GM12878 (cell line): ENCODE results near the gene MAMDC2. TPM values are rescaled to one million over a fixed set of nuclear protein-coding genes. Genes with fewer than 3 reads are reported as not detected.

ENCODE experiments used
- ATAC-seq: fragments of 200-7000 bp; cut with Tn5 transposase; 3 replicates; pipeline ENCODE4 v1.9.1; 2020; ENCODE audit warnings: mild to moderate bottlenecking, moderate library complexity
- BruUV-seq: library from RNA; stranded (reverse); fragments of 400-500 nt; replicated peaks from 2 replicates; lab custom pipeline; 2021; lab: Mats Ljungman, UMichigan
- CTCF ChIA-PET: fragments of 300-600 bp; sonication (Branson Sonifier 250); formaldehyde crosslinking; extraction: SDS; loops from one replicate; lab custom pipeline; 2021; ENCODE audit warnings: inconsistent platforms; lab: Yijun Ruan, JAX
- POLR2A ChIA-PET: fragments of 350-600 bp; formaldehyde crosslinking; extraction: SDS; loops from one replicate; lab custom pipeline; 2021; ENCODE audit warnings: inconsistent platforms; lab: Charles Lee
- RAD21 ChIA-PET: fragments of 300-600 bp; sonication (Branson Sonifier 250); formaldehyde crosslinking; loops from one replicate; lab custom pipeline; 2023; ENCODE audit warnings: antibody characterized with exemption; ENCODE audit not compliant: unreplicated experiment; lab: Charles Lee
- SMC1A ChIA-PET: fragments of 300-600 bp; sonication (Branson Sonifier 250); formaldehyde crosslinking; loops from one replicate; lab custom pipeline; 2023; ENCODE audit not compliant: unreplicated experiment, uncharacterized antibody; lab: Charles Lee
- DNase-seq: peaks from one replicate; pipeline ENCODE4 v3.0.0-alpha.2; 2011; ENCODE audit warnings: low read depth, low spot score
- FAIRE-seq: peaks from 3 replicates; lab custom pipeline; 2011; peaks lifted over from hg19 to GRCh38; lab: Jason Lieb, UNC
- H2AFZ ChIP-seq: 2 replicates; pipeline ENCODE4 v1.6.0; 2011; ENCODE audit warnings: low read depth, low read length, control low read depth; ENCODE audit not compliant: control insufficient read depth
- H3K27ac ChIP-seq: 2 replicates; pipeline ENCODE4 v1.5.1; 2011; ENCODE audit warnings: control low read depth; ENCODE audit not compliant: control insufficient read depth, insufficient read depth
- H3K27me3 ChIP-seq, 2 experiments: replicated peaks in 1 of 2; 2 replicates each; pipeline versions ENCODE4 v1.6.0 to v1.6.1; 2011; ENCODE audit warnings: low read length in 1 of 2; ENCODE audit not compliant: control insufficient read depth in 2 of 2, insufficient read depth in 2 of 2
- H3K36me3 ChIP-seq, 2 experiments: 2 replicates each; pipeline ENCODE4 v1.5.1; 2011; ENCODE audit warnings: low read length in 1 of 2; ENCODE audit not compliant: control insufficient read depth in 2 of 2, insufficient read depth in 2 of 2
- H3K4me1 ChIP-seq: 2 replicates; pipeline ENCODE4 v1.6.1; 2011; ENCODE audit warnings: mild to moderate bottlenecking, low read length, moderate library complexity, mixed read lengths; ENCODE audit not compliant: control insufficient read depth, insufficient read depth
- H3K4me2 ChIP-seq: 2 replicates; pipeline ENCODE4 v1.6.0; 2011; ENCODE audit warnings: control low read depth; ENCODE audit not compliant: control insufficient read depth, insufficient read depth
- H3K4me3 ChIP-seq: fragments of 200-600 bp; sonication (generic); 2 replicates; pipeline ENCODE4 v1.5.1; 2016
- H3K79me2 ChIP-seq: 2 replicates; pipeline ENCODE4 v1.6.0; 2011; ENCODE audit warnings: low read length; ENCODE audit not compliant: control insufficient read depth, insufficient read depth
- H3K9ac ChIP-seq: 2 replicates; pipeline ENCODE4 v1.8.0; 2011; ENCODE audit warnings: low read length, control low read depth, mixed read lengths; ENCODE audit not compliant: control insufficient read depth, insufficient read depth
- H3K9me3 ChIP-seq: replicated peaks from 3 replicates; pipeline ENCODE4 v1.5.1; 2011; ENCODE audit warnings: mild to moderate bottlenecking, low read length; ENCODE audit not compliant: control insufficient read depth, insufficient read depth
- H4K20me1 ChIP-seq: 2 replicates; pipeline ENCODE4 v1.6.0; 2011; ENCODE audit not compliant: control insufficient read depth, insufficient read depth
- ATF2 ChIP-seq: IDR thresholded peaks from 2 replicates; pipeline ENCODE4 v1.6.1; 2012; ENCODE audit warnings: low read length, inconsistent platforms
- BCL3 ChIP-seq: IDR thresholded peaks from 2 replicates; pipeline ENCODE4 v1.6.1; 2011; ENCODE audit warnings: borderline replicate concordance, low read depth, mild to moderate bottlenecking, moderate library complexity, low read length; ENCODE audit not compliant: insufficient read depth, poor library complexity, severe bottlenecking
- CBX3 ChIP-seq: fragments of 200-600 bp; sonication (generic); IDR thresholded peaks from 2 replicates; pipeline ENCODE4 v1.6.1; 2016; ENCODE audit warnings: low read depth, borderline replicate concordance
- ELK1 ChIP-seq: IDR thresholded peaks from 2 replicates; pipeline ENCODE4 v1.6.1; 2012; ENCODE audit warnings: low read depth, low read length, improper control_type of control experiment
- IKZF2 ChIP-seq, 2 experiments: fragments of 450-650 bp; IDR thresholded peaks; 2 replicates each; pipeline ENCODE4 v1.6.1; 2017; ENCODE audit warnings: mild to moderate bottlenecking in 2 of 2, moderate library complexity in 2 of 2
- NFXL1 ChIP-seq: fragments of 450-650 bp; IDR thresholded peaks from 2 replicates; pipeline ENCODE4 v1.6.1; 2017; ENCODE audit warnings: antibody characterized with exemption, mild to moderate bottlenecking, borderline replicate concordance
- REST ChIP-seq: IDR thresholded peaks from 2 replicates; pipeline ENCODE4 v1.6.1; 2012; ENCODE audit warnings: mild to moderate bottlenecking, low read depth, low read length
- RUNX3 ChIP-seq: IDR thresholded peaks from 2 replicates; pipeline ENCODE4 v1.6.1; 2012; ENCODE audit warnings: low read length, inconsistent platforms
- SMAD1 ChIP-seq: fragments of 450-650 bp; IDR thresholded peaks from 2 replicates; pipeline ENCODE4 v1.6.1; 2018; ENCODE audit warnings: mild to moderate bottlenecking, low read depth; ENCODE audit not compliant: partially characterized antibody
- SPI1 ChIP-seq: IDR thresholded peaks from 2 replicates; pipeline ENCODE4 v1.6.1; 2011; ENCODE audit warnings: low read depth, mild to moderate bottlenecking, low read length, moderate library complexity, borderline replicate concordance; ENCODE audit not compliant: insufficient read depth
- SUZ12 ChIP-seq: fragments of 200-600 bp; sonication (generic); IDR thresholded peaks from one replicate; pipeline ENCODE4 v1.6.1; 2018; ENCODE audit warnings: antibody characterized with exemption, mild to moderate bottlenecking; ENCODE audit not compliant: unreplicated experiment
- TAF1 ChIP-seq: IDR thresholded peaks from 2 replicates; pipeline ENCODE4 v1.6.1; 2011; ENCODE audit warnings: mild to moderate bottlenecking, low read depth, low read length, borderline replicate concordance
- ZBTB11 ChIP-seq: fragments of 450-650 bp; formaldehyde crosslinking; IDR thresholded peaks from 2 replicates; pipeline ENCODE4 v1.5.0; 2022; ENCODE audit warnings: mild to moderate bottlenecking, missing genetic modification characterization
- WGBS: methylation state at CpG from one replicate; pipeline ENCODE4 v1.1.6; 2016; ENCODE audit warnings: low lambda C conversion rate; ENCODE audit not compliant: insufficient replicate concordance, insufficient coverage; ENCODE audit errors: missing lambda C conversion rate; 5-methylcytosine and 5-hydroxymethylcytosine counted together
- in situ Hi-C: fragments of 300-500 bp; cut with MboI; formaldehyde crosslinking; loops from 9 replicates; pipeline ENCODE4 v1.14.3; 2018; ENCODE audit warnings: mixed read lengths
- intact Hi-C: fragments of 100-400 bp; cut with micrococcal nuclease; formaldehyde crosslinking; loops from one replicate; pipeline ENCODE4 v1.14.2; 2022; ENCODE audit not compliant: unreplicated experiment
- polyA plus RNA-seq, 11 experiments: library from polyadenylated mRNA; depleted of rRNA in 4 of 11; unstranded in 6 of 11; stranded (reverse) in 5 of 11; fragments of >200 nt; fragmentation: Nextera tagmentation in 4 of 11; fragmentation: Illumina TruSeq in 1 of 11; extraction: Ambion mirVana in 4 of 11; extraction: Trizol in 1 of 11; gene quantifications; 1 replicate in 1 of 11; 2 replicates in 10 of 11; pipeline versions ENCODE4 v1.2.1 to v1.2.3, GENCODE V29; 2011 to 2016; ENCODE audit warnings: inconsistent platforms in 2 of 11, missing spikeins in 2 of 11, low read depth in 1 of 11
- total RNA-seq, 4 experiments: library from RNA; depleted of rRNA in 3 of 4; stranded (reverse); fragments of >200 nt in 3 of 4; fragmentation: Illumina TruSeq in 1 of 4; extraction: Trizol in 1 of 4; gene quantifications; 2 replicates each; pipeline versions ENCODE4 v1.2.1 to v1.2.3, GENCODE V29; 2013 to 2021

Gene MAMDC2
- total and polyA plus RNA-seq, 10 of the 15 experiments (the other 5 are each of a cell fraction or from before 2014, with no cell fraction given): 0.01 to 0.09 TPM; not detected in 8

GRCh38 chr9:70130266-70130665 lies 86.6 kb downstream of the MAMDC2 start:
- Histone ChIP-seq H2AFZ (no peak overlapping the region), H4K20me1 (no peaks in the 10 kb centered on the region), H3K4me3 (no peak overlapping the region), H3K36me3 (no peaks in the 10 kb centered on the region), H3K9ac (no peak overlapping the region), H3K27me3 (no peaks in the 10 kb centered on the region), H3K79me2 (no peaks in the 10 kb centered on the region), H3K9me3 (no peaks in the 10 kb centered on the region), H3K4me1 (no peaks in the 10 kb centered on the region), H3K27ac (no peak overlapping the region), H3K4me2 (no peak overlapping the region)
- 0% methylated on average over 2 of the region's 2 CpGs for WGBS
- SMC1A ChIA-PET: interaction anchor here (0.6 kb wide), 1 partner anchor 117 kb away, joined by 3 read pairs; no protein-coding TSS in a partner anchor
- intact Hi-C loops (no loop called here), in situ Hi-C loops (no loop called here)
- CTCF ChIA-PET: interaction anchor here (2.2 kb wide), 1 partner anchor 18 kb away, joined by 11 read pairs; no protein-coding TSS in a partner anchor
- POLR2A ChIA-PET: no interaction called here
- BruUV-seq: no TSS peak
- no peak for FAIRE-seq
- DNase-seq: no peak
- RAD21 ChIA-PET: no interaction called here
- TF ChIP-seq IKZF2 (IDR thresholded peaks at IDR 0.05): no peak
- no peak for TF ChIP-seq REST
- TF ChIP-seq SUZ12: no peak
- no peak for TF ChIP-seq RUNX3
- no peak for TF ChIP-seq NFXL1
- no peak for TF ChIP-seq SPI1
- TF ChIP-seq BCL3: no peak
- TF ChIP-seq SMAD1: no peak
- TF ChIP-seq ELK1: no peak
- TF ChIP-seq ATF2: no peak
- no peak for TF ChIP-seq ZBTB11
- no peak for TF ChIP-seq TAF1
- TF ChIP-seq CBX3: no peak
- no peak for ATAC-seq
